ENCODE results near the gene GPD1L. TPM values are rescaled to one million over a fixed set of nuclear protein-coding genes. Genes with fewer than 3 reads are reported as not detected.

The GPD1L gene
- total RNA-seq, 1 donor from 2014 or later = 13.0 TPM

GRCh38 chr3:32118215-32118614 lies 11.8 kb downstream of the GPD1L start:
- no peaks in the 10 kb centered on the region for H3K36me3 Mint-ChIP-seq (ENCODE audit: low read depth)
- H3K27me3 Mint-ChIP-seq (ENCODE audit: low read depth) = no peaks in the 10 kb centered on the region
- H3K4me3 Mint-ChIP-seq (ENCODE audit: unreplicated experiment) = no peak overlapping the region

GRCh38 chr3:32120471-32120870 lies 14.1 kb downstream of the GPD1L start:
- Mint-ChIP-seq H3K27ac (ENCODE audit: unreplicated experiment) (no peak overlapping the region), H3K27me3 (ENCODE audit: low read depth) (no peaks in the 10 kb centered on the region), H3K36me3 (ENCODE audit: low read depth) (no peaks in the 10 kb centered on the region), H3K9me3 (ENCODE audit: low read depth) (no peaks in the 10 kb centered on the region), H3K4me3 (ENCODE audit: unreplicated experiment) (no peak overlapping the region), H3K4me1 (ENCODE audit: low read depth) (peaks cover 11% of the 10 kb centered on the region)
- no peak for TF ChIP-seq CTCF (IDR thresholded peaks at IDR 0.05)
- no peak for DNase-seq (ENCODE audit: low spot score)

More at GRCh38 chr3:32118215-32118614, 11.8 kb downstream of the GPD1L start:
- TF ChIP-seq CTCF (IDR thresholded peaks at IDR 0.05) = no peak
- Mint-ChIP-seq H3K4me1 (ENCODE audit: low read depth) (peaks cover 11% of the 10 kb centered on the region), H3K27ac (ENCODE audit: unreplicated experiment) (no peak overlapping the region), H3K9me3 (ENCODE audit: low read depth) (peaks cover 7% of the 10 kb centered on the region)
- DNase-seq (ENCODE audit: low spot score) = no peak

GRCh38 chr3:32121137-32121536 lies 14.7 kb downstream of the GPD1L start:
- Mint-ChIP-seq H3K4me1 (ENCODE audit: low read depth) (peaks cover 11% of the 10 kb centered on the region), H3K4me3 (ENCODE audit: unreplicated experiment) (no peak overlapping the region), H3K36me3 (ENCODE audit: low read depth) (no peaks in the 10 kb centered on the region), H3K27me3 (ENCODE audit: low read depth) (no peaks in the 10 kb centered on the region), H3K27ac (ENCODE audit: unreplicated experiment) (no peak overlapping the region), H3K9me3 (ENCODE audit: low read depth) (no peaks in the 10 kb centered on the region)
- DNase-seq (ENCODE audit: low spot score) = no peak
- no peak for TF ChIP-seq CTCF (IDR thresholded peaks at IDR 0.05)

GRCh38 chr3:32123620-32124019 lies 17.2 kb downstream of the GPD1L start:
- H3K36me3 Mint-ChIP-seq (ENCODE audit: low read depth) = no peaks in the 10 kb centered on the region
- H3K4me3 Mint-ChIP-seq (ENCODE audit: unreplicated experiment) = no peak overlapping the region
- DNase-seq (ENCODE audit: low spot score) = no peak
- H3K9me3 Mint-ChIP-seq (ENCODE audit: low read depth) = no peaks in the 10 kb centered on the region
- H3K27ac Mint-ChIP-seq (ENCODE audit: unreplicated experiment) = no peak overlapping the region
- H3K27me3 Mint-ChIP-seq (ENCODE audit: low read depth) = no peaks in the 10 kb centered on the region
- TF ChIP-seq CTCF (IDR thresholded peaks at IDR 0.05) = no peak
- peaks cover 11% of the 10 kb centered on the region for H3K4me1 Mint-ChIP-seq (ENCODE audit: low read depth)

DNA sequence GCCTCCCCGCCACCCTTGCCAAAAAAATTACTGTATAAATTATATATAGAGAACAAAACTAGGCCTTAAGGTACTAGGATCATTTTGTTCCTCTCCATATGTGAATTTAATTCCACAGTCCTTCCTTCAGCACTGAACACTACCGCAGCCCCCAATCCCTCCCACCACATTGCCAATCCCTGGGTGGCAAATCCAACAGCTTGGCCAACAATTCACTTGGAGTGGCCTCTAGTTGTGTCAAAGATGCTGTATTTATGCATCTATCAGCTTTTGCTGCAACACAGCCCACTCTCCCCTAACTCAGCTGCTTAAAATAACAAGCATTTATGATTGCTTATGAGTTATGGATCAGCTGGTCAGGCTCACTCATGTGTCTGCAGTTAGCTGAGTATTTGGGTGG lies 18.6 kb downstream of the GPD1L start:
- no peak overlapping the region for H3K4me3 Mint-ChIP-seq (ENCODE audit: unreplicated experiment)

More for the DNA sequence above, 18.6 kb downstream of the GPD1L start:
- Mint-ChIP-seq H3K4me1 (ENCODE audit: low read depth) (peaks cover 6% of the 10 kb centered on the region), H3K27ac (ENCODE audit: unreplicated experiment) (no peak overlapping the region), H3K9me3 (ENCODE audit: low read depth) (no peaks in the 10 kb centered on the region), H3K36me3 (ENCODE audit: low read depth) (no peaks in the 10 kb centered on the region), H3K27me3 (ENCODE audit: low read depth) (no peaks in the 10 kb centered on the region)
- DNase-seq (ENCODE audit: low spot score) = no peak
- TF ChIP-seq CTCF (IDR thresholded peaks at IDR 0.05) = no peak

Measured in chondrocyte (in vitro differentiated cells).